Neuronal stem cell (in vitro differentiated cells): ENCODE measurements around the gene LYL1.

Experiments used
- DNase-seq: peaks from one replicate; pipeline ENCODE4 v3.0.0-alpha.2; 2013; ENCODE audit warnings: low spot score
- H2AFZ ChIP-seq: one replicate; pipeline ENCODE4 v1.6.1; 2013; ENCODE audit warnings: mild to moderate bottlenecking, low read length, inconsistent platforms
- H2AK5ac ChIP-seq: 2 replicates; pipeline ENCODE4 v1.6.1; 2013; ENCODE audit warnings: low read depth, mild to moderate bottlenecking, inconsistent platforms, low read length, moderate library complexity, mixed read lengths
- H2BK120ac ChIP-seq: 2 replicates; pipeline ENCODE4 v1.6.1; 2013; ENCODE audit warnings: low read depth, mild to moderate bottlenecking, inconsistent platforms, low read length, moderate library complexity, mixed read lengths
- H2BK12ac ChIP-seq: one replicate; pipeline ENCODE4 v1.6.1; 2013; ENCODE audit warnings: low read length, inconsistent platforms
- H2BK15ac ChIP-seq: 2 replicates; pipeline ENCODE4 v1.6.1; 2013; ENCODE audit warnings: mild to moderate bottlenecking, low read length, inconsistent platforms, mixed read lengths
- H2BK5ac ChIP-seq: one replicate; pipeline ENCODE4 v1.6.1; 2013; ENCODE audit warnings: inconsistent platforms, mild to moderate bottlenecking, low read length, moderate library complexity
- H3K14ac ChIP-seq: one replicate; pipeline ENCODE4 v1.6.1; 2013; ENCODE audit warnings: low read length, inconsistent platforms
- H3K18ac ChIP-seq: 2 replicates; pipeline ENCODE4 v1.6.1; 2013; ENCODE audit warnings: low read length, inconsistent platforms
- H3K23ac ChIP-seq: 2 replicates; pipeline ENCODE4 v1.6.1; 2013; ENCODE audit warnings: low read depth, mild to moderate bottlenecking, mixed read lengths, low read length, inconsistent platforms; ENCODE audit not compliant: poor library complexity
- H3K27ac ChIP-seq: replicated peaks from 3 replicates; pipeline ENCODE4 v1.5.1; 2013; ENCODE audit warnings: low read length, inconsistent platforms
- H3K27me3 ChIP-seq, 3 experiments: 2 replicates each; pipeline ENCODE4 v1.6.1; 2013; ENCODE audit warnings: low read length in 3 of 3, mild to moderate bottlenecking in 2 of 3, inconsistent platforms in 1 of 3, low read depth in 1 of 3, mixed read lengths in 1 of 3, moderate library complexity in 1 of 3; ENCODE audit not compliant: control insufficient read depth in 3 of 3, insufficient read depth in 3 of 3
- H3K36me3 ChIP-seq, 2 donors: replicated peaks in 1 of 2; 2 replicates each; pipeline ENCODE4 v1.6.1; 2013; ENCODE audit warnings: low read length in 2 of 2; ENCODE audit not compliant: control insufficient read depth in 2 of 2, insufficient read depth in 2 of 2
- H3K4ac ChIP-seq: 2 replicates; pipeline ENCODE4 v1.6.1; 2013; ENCODE audit warnings: inconsistent platforms, mild to moderate bottlenecking, low read length, moderate library complexity
- H3K4me1 ChIP-seq, 2 donors: 1 replicate in 1 of 2; 2 replicates in 1 of 2; pipeline ENCODE4 v1.6.1; 2013; ENCODE audit warnings: low read length in 2 of 2, low read depth in 1 of 2; ENCODE audit not compliant: control insufficient read depth in 2 of 2, insufficient read depth in 1 of 2
- H3K4me2 ChIP-seq: one replicate; pipeline ENCODE4 v1.6.1; 2013; ENCODE audit warnings: mild to moderate bottlenecking, low read length, inconsistent platforms; ENCODE audit not compliant: insufficient read depth, poor library complexity, severe bottlenecking
- H3K4me3 ChIP-seq, 2 donors: 2 replicates each; pipeline ENCODE4 v1.5.1; 2013; ENCODE audit warnings: low read length in 2 of 2, mild to moderate bottlenecking in 2 of 2, inconsistent platforms in 1 of 2, moderate library complexity in 1 of 2
- H3K79me1 ChIP-seq: one replicate; pipeline ENCODE4 v1.6.1; 2013; ENCODE audit warnings: low read depth, mild to moderate bottlenecking, inconsistent platforms, low read length, moderate library complexity
- H3K9ac ChIP-seq: one replicate; pipeline ENCODE4 v1.6.1; 2013; ENCODE audit warnings: mild to moderate bottlenecking, low read depth, low read length, inconsistent platforms; ENCODE audit not compliant: poor library complexity
- H3K9me3 ChIP-seq, 2 donors: replicated peaks in 1 of 2; 2 replicates each; pipeline versions ENCODE3 to v1.6.1; 2013; ENCODE audit warnings: low read length in 2 of 2, mild to moderate bottlenecking in 2 of 2, inconsistent platforms in 1 of 2, low read depth in 1 of 2, mixed read lengths in 1 of 2, moderate library complexity in 1 of 2; ENCODE audit not compliant: control insufficient read depth in 2 of 2, insufficient read depth in 1 of 2
- H4K8ac ChIP-seq: one replicate; pipeline ENCODE4 v1.6.1; 2013; ENCODE audit warnings: low read depth, mild to moderate bottlenecking, inconsistent platforms, low read length, moderate library complexity
- H4K91ac ChIP-seq: one replicate; pipeline ENCODE4 v1.6.1; 2013; ENCODE audit warnings: low read length, low read depth, mild to moderate bottlenecking, inconsistent platforms; ENCODE audit not compliant: poor library complexity
- WGBS, 2 donors: extraction: QIAGEN DNeasy Blood & Tissue Kit; methylation state at CpG; one replicate each; pipeline ENCODE4 v1.1.7; 2013; ENCODE audit warnings: missing lambda C conversion rate in 2 of 2, mixed read lengths in 1 of 2; ENCODE audit not compliant: insufficient read length in 2 of 2, insufficient replicate concordance in 1 of 2; ENCODE audit errors: extremely low coverage in 2 of 2; 5-methylcytosine and 5-hydroxymethylcytosine counted together

Gene LYL1

GRCh38 chr19:13117176-13117771 lies 14.6 kb upstream of the LYL1 start:
- no peak overlapping the region for H3K14ac ChIP-seq
- no peak overlapping the region for H2BK120ac ChIP-seq
- no peak overlapping the region for H4K8ac ChIP-seq
- no peaks in the 10 kb centered on the region for H3K27me3 ChIP-seq
- H2AK5ac ChIP-seq, result no peak overlapping the region
- no peak overlapping the region for H2BK15ac ChIP-seq
- no peak overlapping the region for H2BK5ac ChIP-seq
- peak overlapping the region; percentile 93 to 100 for H3K4me3 ChIP-seq
- DNase-seq, result no peak
- H2AFZ ChIP-seq, result peak overlapping the region; percentile 98
- no peak overlapping the region for H3K23ac ChIP-seq
- H3K79me1 ChIP-seq, result peaks cover 20% of the 10 kb centered on the region
- H3K9ac ChIP-seq, result no peak overlapping the region
- H3K18ac ChIP-seq, result no peak overlapping the region
- no peak overlapping the region for H3K4me2 ChIP-seq
- no peaks in the 10 kb centered on the region for H3K9me3 ChIP-seq
- no peak overlapping the region for H4K91ac ChIP-seq
- WGBS, 2 donors, result no CpG with 5 or more reads among the region's 20 CpGs
- peaks cover 16 to 19% of the 10 kb centered on the region in 2 donors for H3K4me1 ChIP-seq
- no peak overlapping the region for H2BK12ac ChIP-seq
- H3K4ac ChIP-seq, result no peak overlapping the region
- H3K36me3 ChIP-seq, result peaks cover 25 to 53% of the 10 kb centered on the region in 2 donors
- H3K27ac ChIP-seq, result no peak overlapping the region

GRCh38 chr19:13116282-13117175 lies 13.9 kb upstream of the LYL1 start, which contains the start of gene TRMT1:
Gene TRMT1 (minus strand): TSS chr19:13116740. CDS start chr19:13116399, 341 bp downstream.
- peaks cover 22 to 48% of the 10 kb centered on the region in 2 donors for H3K36me3 ChIP-seq
- H2AFZ ChIP-seq, result peak within 1 kb of the TSS; percentile 98
- H2BK15ac ChIP-seq, result no peak within 1 kb of the TSS
- WGBS, 2 donors, result no CpG with 5 or more reads among the region's 51 CpGs
- peak within 1 kb of the TSS; percentile 89 for H3K9ac ChIP-seq
- H3K27ac ChIP-seq, result no peak within 1 kb of the TSS
- H2BK120ac ChIP-seq, result no peak within 1 kb of the TSS
- no peak within 1 kb of the TSS for H3K4ac ChIP-seq
- H3K4me2 ChIP-seq, result peak within 1 kb of the TSS; percentile 87
- DNase-seq, result peak; percentile 89
- peak within 1 kb of the TSS; percentile 93 to 100 for H3K4me3 ChIP-seq
- no peak within 1 kb of the TSS for H3K23ac ChIP-seq
- H3K79me1 ChIP-seq, result peaks cover 16% of the 10 kb centered on the region
- no peak within 1 kb of the TSS for H2BK12ac ChIP-seq
- no peak within 1 kb of the TSS for H4K8ac ChIP-seq
- peak within 1 kb of the TSS; percentile 39 for H3K18ac ChIP-seq
- no peak within 1 kb of the TSS for H2BK5ac ChIP-seq
- no peak within 1 kb of the TSS for H3K14ac ChIP-seq
- H4K91ac ChIP-seq, result no peak within 1 kb of the TSS
- no peaks in the 10 kb centered on the region for H3K9me3 ChIP-seq
- no peaks in the 10 kb centered on the region for H3K27me3 ChIP-seq
- peak within 1 kb of the TSS; percentile 57 for H2AK5ac ChIP-seq
- H3K4me1 ChIP-seq, result peaks cover 16 to 19% of the 10 kb centered on the region in 2 donors

GRCh38 chr19:13115936-13116281 lies 13.3 kb upstream of the LYL1 start:
- no peak for DNase-seq
- no peak overlapping the region for H2BK5ac ChIP-seq
- H3K36me3 ChIP-seq, result peaks cover 22 to 43% of the 10 kb centered on the region in 2 donors
- H4K91ac ChIP-seq, result no peak overlapping the region
- H3K9ac ChIP-seq, result peak overlapping the region; percentile 89
- no peak overlapping the region for H3K14ac ChIP-seq
- H4K8ac ChIP-seq, result no peak overlapping the region
- no peak overlapping the region for H3K27ac ChIP-seq
- WGBS, 2 donors, result no CpG with 5 or more reads among the region's 18 CpGs
- H3K23ac ChIP-seq, result no peak overlapping the region
- no peaks in the 10 kb centered on the region for H3K27me3 ChIP-seq
- no peak overlapping the region for H2BK120ac ChIP-seq
- H3K79me1 ChIP-seq, result peaks cover 16% of the 10 kb centered on the region
- peaks cover 16 to 19% of the 10 kb centered on the region in 2 donors for H3K4me1 ChIP-seq
- peak overlapping the region; percentile 93 to 100 for H3K4me3 ChIP-seq
- peak overlapping the region; percentile 39 for H3K18ac ChIP-seq
- H3K4ac ChIP-seq, result no peak overlapping the region
- no peaks in the 10 kb centered on the region for H3K9me3 ChIP-seq
- H2BK12ac ChIP-seq, result no peak overlapping the region
- H3K4me2 ChIP-seq, result peak overlapping the region; percentile 87
- peak overlapping the region; percentile 57 for H2AK5ac ChIP-seq
- H2BK15ac ChIP-seq, result no peak overlapping the region
- peak overlapping the region; percentile 98 for H2AFZ ChIP-seq

- Histone ChIP-seq H4K8ac (no peak overlapping the region), H3K4me3 (no peak overlapping the region), H3K23ac (no peak overlapping the region), H2AFZ (no peak overlapping the region), H3K9ac (peak overlapping the region; percentile 4), H3K9me3 (no peaks in the 10 kb centered on the region), H2BK15ac (no peak overlapping the region), H3K36me3 (peaks cover 17 to 49% of the 10 kb centered on the region in 2 donors), H3K79me1 (peaks cover 5% of the 10 kb centered on the region), H4K91ac (no peak overlapping the region), H3K4me1 (peaks cover 8 to 11% of the 10 kb centered on the region in 2 donors), H3K27me3 (no peaks in the 10 kb centered on the region), H3K14ac (no peak overlapping the region), H2AK5ac (peak overlapping the region; percentile 35), H2BK12ac (no peak overlapping the region), H2BK5ac (no peak overlapping the region), H3K27ac (no peak overlapping the region), H3K4ac (no peak overlapping the region), H3K4me2 (no peak overlapping the region), H3K18ac (peak overlapping the region; percentile 57), H2BK120ac (no peak overlapping the region)
- DNase-seq, result no peak
- no CpG with 5 or more reads among the region's 10 CpGs for WGBS, 2 donors
Measured at GRCh38 chr19:13112555-13112954, 9.9 kb upstream of the LYL1 start.
